OCI-LY3 (cell line): Measurements from ENCODE around the gene NVL.
"Not testable (repeated sequence)": the region's sequence is repeated elsewhere in the genome, so short reads cannot be mapped to it uniquely, and the experiment has no call there.

ENCODE experiments used
- EZH2phosphoT487 ChIP-seq: fragments of 200-600 bp; shearing (Covaris generic); IDR thresholded peaks from 2 replicates; pipeline ENCODE4 v1.6.1; 2018; ENCODE audit warnings: antibody characterized with exemption, mixed run types, low read depth
- TF ChIP-seq, protein P1 (sequence below): fragments of 200-600, 300-600 bp; sonication (generic); IDR thresholded peaks from 2 replicates; pipeline ENCODE4 v1.5.1; 2014; ENCODE audit warnings: antibody characterized with exemption, low read length, low read depth

DNA sequence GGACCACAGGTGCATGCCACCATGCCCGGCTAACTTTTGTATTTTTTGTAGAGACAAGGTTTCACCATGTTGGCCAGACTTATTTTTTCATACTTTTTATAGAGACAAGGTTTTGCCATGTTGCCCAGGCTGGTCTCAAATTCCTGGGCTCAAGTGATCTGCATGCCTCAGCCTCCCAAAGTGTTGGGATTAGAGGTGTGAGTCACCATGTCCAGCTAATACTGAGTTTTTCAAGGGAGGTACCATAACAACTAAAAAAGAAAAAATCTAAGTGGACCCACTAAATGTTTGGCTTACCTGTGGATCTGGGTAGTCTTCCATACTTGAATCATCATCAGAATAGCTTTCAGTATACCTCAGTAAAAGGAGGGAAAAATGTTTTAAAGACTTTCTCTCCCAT is 18.5 kb downstream of the NVL start:
- TF ChIP-seq, protein P1, sequence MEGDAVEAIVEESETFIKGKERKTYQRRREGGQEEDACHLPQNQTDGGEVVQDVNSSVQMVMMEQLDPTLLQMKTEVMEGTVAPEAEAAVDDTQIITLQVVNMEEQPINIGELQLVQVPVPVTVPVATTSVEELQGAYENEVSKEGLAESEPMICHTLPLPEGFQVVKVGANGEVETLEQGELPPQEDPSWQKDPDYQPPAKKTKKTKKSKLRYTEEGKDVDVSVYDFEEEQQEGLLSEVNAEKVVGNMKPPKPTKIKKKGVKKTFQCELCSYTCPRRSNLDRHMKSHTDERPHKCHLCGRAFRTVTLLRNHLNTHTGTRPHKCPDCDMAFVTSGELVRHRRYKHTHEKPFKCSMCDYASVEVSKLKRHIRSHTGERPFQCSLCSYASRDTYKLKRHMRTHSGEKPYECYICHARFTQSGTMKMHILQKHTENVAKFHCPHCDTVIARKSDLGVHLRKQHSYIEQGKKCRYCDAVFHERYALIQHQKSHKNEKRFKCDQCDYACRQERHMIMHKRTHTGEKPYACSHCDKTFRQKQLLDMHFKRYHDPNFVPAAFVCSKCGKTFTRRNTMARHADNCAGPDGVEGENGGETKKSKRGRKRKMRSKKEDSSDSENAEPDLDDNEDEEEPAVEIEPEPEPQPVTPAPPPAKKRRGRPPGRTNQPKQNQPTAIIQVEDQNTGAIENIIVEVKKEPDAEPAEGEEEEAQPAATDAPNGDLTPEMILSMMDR: not testable (repeated sequence)
- TF ChIP-seq EZH2phosphoT487: not testable (repeated sequence)
